ENCODE measurements around the gene RBM20. TPM values are rescaled to one million over a fixed set of nuclear protein-coding genes. Genes with fewer than 3 reads are reported as not detected.

The RBM20 gene
- total RNA-seq, 1 experiment from 2014 or later: 0.10 TPM

DNA sequence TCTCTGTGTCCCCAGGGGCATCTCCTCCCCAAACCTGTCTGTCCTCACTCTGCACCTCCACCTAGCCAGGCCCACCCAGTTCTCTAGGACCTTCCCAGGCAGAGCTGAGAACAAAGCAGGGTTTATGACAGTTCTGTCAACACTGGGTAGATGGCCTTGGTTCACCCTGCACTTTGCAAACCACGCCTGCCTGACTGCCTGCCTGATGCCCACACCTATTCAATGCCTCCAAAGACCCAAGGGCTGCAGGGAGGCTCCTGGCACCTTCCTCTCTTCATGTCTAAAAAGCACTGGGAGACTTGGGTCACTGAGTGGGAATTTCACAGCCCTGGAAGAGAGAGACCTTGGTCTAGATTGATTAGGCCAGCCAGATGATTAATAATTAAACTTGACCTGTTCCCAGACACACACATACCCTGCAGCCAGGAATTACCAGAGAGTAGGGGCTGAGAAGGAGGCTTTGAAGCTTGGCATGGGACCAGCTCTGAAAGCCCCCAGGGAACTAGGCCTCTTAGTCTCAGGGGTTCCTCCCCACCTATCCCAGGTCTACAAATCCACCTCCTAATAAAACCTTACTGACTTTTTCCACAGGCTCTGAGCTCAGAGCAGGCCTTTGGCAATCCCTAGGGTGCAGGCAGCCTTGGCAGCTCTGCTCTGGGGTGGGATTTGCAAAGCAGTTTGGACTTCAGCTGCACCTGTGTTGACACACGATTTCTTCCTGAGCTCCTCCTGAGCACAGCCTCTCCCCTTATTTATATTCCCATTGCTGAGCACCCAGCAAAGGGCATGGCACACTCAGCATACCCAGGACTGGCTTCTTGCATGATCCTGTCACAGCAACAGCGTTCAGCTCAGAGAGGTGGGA is 201.9 kb downstream of the RBM20 start:
- TF ChIP-seq, protein P1, sequence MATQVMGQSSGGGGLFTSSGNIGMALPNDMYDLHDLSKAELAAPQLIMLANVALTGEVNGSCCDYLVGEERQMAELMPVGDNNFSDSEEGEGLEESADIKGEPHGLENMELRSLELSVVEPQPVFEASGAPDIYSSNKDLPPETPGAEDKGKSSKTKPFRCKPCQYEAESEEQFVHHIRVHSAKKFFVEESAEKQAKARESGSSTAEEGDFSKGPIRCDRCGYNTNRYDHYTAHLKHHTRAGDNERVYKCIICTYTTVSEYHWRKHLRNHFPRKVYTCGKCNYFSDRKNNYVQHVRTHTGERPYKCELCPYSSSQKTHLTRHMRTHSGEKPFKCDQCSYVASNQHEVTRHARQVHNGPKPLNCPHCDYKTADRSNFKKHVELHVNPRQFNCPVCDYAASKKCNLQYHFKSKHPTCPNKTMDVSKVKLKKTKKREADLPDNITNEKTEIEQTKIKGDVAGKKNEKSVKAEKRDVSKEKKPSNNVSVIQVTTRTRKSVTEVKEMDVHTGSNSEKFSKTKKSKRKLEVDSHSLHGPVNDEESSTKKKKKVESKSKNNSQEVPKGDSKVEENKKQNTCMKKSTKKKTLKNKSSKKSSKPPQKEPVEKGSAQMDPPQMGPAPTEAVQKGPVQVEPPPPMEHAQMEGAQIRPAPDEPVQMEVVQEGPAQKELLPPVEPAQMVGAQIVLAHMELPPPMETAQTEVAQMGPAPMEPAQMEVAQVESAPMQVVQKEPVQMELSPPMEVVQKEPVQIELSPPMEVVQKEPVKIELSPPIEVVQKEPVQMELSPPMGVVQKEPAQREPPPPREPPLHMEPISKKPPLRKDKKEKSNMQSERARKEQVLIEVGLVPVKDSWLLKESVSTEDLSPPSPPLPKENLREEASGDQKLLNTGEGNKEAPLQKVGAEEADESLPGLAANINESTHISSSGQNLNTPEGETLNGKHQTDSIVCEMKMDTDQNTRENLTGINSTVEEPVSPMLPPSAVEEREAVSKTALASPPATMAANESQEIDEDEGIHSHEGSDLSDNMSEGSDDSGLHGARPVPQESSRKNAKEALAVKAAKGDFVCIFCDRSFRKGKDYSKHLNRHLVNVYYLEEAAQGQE (IDR thresholded peaks at IDR 0.05; ENCODE audit: insufficient read depth in 1 of 2, low read depth in 2 of 2, low read length in 1 of 2): no peak
- TF ChIP-seq POLR2AphosphoS5 (IDR thresholded peaks at IDR 0.05; ENCODE audit: low read depth, low read length): no peak
- TF ChIP-seq TCF7L2 (IDR thresholded peaks at IDR 0.05; ENCODE audit: low read depth, low read length): no peak
- TF ChIP-seq, protein P2, sequence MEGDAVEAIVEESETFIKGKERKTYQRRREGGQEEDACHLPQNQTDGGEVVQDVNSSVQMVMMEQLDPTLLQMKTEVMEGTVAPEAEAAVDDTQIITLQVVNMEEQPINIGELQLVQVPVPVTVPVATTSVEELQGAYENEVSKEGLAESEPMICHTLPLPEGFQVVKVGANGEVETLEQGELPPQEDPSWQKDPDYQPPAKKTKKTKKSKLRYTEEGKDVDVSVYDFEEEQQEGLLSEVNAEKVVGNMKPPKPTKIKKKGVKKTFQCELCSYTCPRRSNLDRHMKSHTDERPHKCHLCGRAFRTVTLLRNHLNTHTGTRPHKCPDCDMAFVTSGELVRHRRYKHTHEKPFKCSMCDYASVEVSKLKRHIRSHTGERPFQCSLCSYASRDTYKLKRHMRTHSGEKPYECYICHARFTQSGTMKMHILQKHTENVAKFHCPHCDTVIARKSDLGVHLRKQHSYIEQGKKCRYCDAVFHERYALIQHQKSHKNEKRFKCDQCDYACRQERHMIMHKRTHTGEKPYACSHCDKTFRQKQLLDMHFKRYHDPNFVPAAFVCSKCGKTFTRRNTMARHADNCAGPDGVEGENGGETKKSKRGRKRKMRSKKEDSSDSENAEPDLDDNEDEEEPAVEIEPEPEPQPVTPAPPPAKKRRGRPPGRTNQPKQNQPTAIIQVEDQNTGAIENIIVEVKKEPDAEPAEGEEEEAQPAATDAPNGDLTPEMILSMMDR (IDR thresholded peaks at IDR 0.05): no peak
- no peak for TF ChIP-seq SIN3A (IDR thresholded peaks at IDR 0.05; ENCODE audit: borderline replicate concordance, insufficient read depth, low read depth, low read length)
- intact Hi-C loops (cut with micrococcal nuclease; ENCODE audit: unreplicated experiment) (no loop called here), in situ Hi-C loops (cut with HindIII; ENCODE audit: low pct_unique_long_range_greater_than_20kb, low sequenced_read_pairs) (no loop called here)
- Histone ChIP-seq H3K4me1 (ENCODE audit: control insufficient read depth, insufficient read depth, low read length) (no peaks in the 10 kb centered on the region), H3K27me3 (ENCODE audit: control insufficient read depth, insufficient read depth, low read length) (no peaks in the 10 kb centered on the region), H3K36me3 (ENCODE audit: control insufficient read depth, insufficient read depth, low read length) (no peaks in the 10 kb centered on the region), H3K4me3 (ENCODE audit: low read depth in 2 of 2, low read length in 2 of 2) (no peak overlapping the region), H3K9me3 (ENCODE audit: control insufficient read depth, insufficient read depth, low read depth, low read length) (no peaks in the 10 kb centered on the region), H3K27ac (ENCODE audit: low read length) (no peak overlapping the region)
- CTCF ChIA-PET: no interaction called here
- no TSS peak for BruUV-seq (replicated peaks)
- ATAC-seq: no peak
- DNase-seq (ENCODE audit: low read depth, low spot score): no peak
- POLR2A ChIA-PET: interaction anchor here (0.5 kb wide), 1 partner anchor 26 kb away, joined by 10 read pairs; the partner anchor contains the start of gene PDCD4

DNA sequence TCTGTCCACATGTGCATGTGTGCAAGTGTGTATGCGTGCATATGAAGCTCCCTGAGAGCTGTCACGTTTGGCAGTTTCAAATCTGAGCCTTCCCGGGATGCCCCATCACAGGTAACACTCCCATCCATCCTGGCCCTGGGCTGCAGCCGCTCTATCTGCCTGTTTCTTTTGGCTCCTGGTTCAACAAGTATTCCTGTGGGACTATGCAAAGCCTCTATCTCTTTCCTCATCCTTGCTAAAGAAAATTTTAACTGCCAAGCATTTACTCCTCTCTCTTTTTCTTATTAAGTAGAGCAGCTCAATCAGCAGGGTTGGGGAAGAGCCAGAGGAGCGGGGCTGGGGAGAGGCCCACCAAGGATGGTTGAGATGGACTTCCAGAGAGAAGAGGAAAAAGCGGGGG is 203.2 kb downstream of the RBM20 start:
- ATAC-seq: no peak
- Histone ChIP-seq H3K4me3 (ENCODE audit: low read depth in 2 of 2, low read length in 2 of 2) (no peak overlapping the region), H3K36me3 (ENCODE audit: control insufficient read depth, insufficient read depth, low read length) (no peaks in the 10 kb centered on the region), H3K27ac (ENCODE audit: low read length) (no peak overlapping the region), H3K27me3 (ENCODE audit: control insufficient read depth, insufficient read depth, low read length) (no peaks in the 10 kb centered on the region), H3K9me3 (ENCODE audit: control insufficient read depth, insufficient read depth, low read depth, low read length) (no peaks in the 10 kb centered on the region), H3K4me1 (ENCODE audit: control insufficient read depth, insufficient read depth, low read length) (0 out of 2 replicates have a peak, but pooled peaks cover 3% of the 10 kb centered on the region)
- in situ Hi-C loops (cut with HindIII; ENCODE audit: low pct_unique_long_range_greater_than_20kb, low sequenced_read_pairs): no loop called here
- no TSS peak for BruUV-seq (replicated peaks)
- TF ChIP-seq TCF7L2 (IDR thresholded peaks at IDR 0.05; ENCODE audit: low read depth, low read length) (no peak), POLR2AphosphoS5 (IDR thresholded peaks at IDR 0.05; ENCODE audit: low read depth, low read length) (no peak), SIN3A (IDR thresholded peaks at IDR 0.05; ENCODE audit: borderline replicate concordance, insufficient read depth, low read depth, low read length) (no peak)
- TF ChIP-seq, protein P1 (IDR thresholded peaks at IDR 0.05; ENCODE audit: insufficient read depth in 1 of 2, low read depth in 2 of 2, low read length in 1 of 2): no peak
- TF ChIP-seq, protein P2 (IDR thresholded peaks at IDR 0.05): no peak
- CTCF ChIA-PET: no interaction called here
- intact Hi-C loops (cut with micrococcal nuclease; ENCODE audit: unreplicated experiment): no loop called here
- POLR2A ChIA-PET: no interaction called here
- DNase-seq (ENCODE audit: low read depth, low spot score): no peak

Measured in Panc1 (cell line).